HG03196 (cell line): Measurements from ENCODE around the gene DUSP16.
"Not testable (repeated sequence)": the region's sequence is repeated elsewhere in the genome, so short reads cannot be mapped to it uniquely, and the experiment has no call there.

Experiments used
- ATAC-seq: cut with Tn5 transposase; IDR thresholded peaks from one replicate; pipeline ENCODE4 v1.9.1; 2021; ENCODE audit not compliant: unreplicated experiment

The DUSP16 gene, protein sequence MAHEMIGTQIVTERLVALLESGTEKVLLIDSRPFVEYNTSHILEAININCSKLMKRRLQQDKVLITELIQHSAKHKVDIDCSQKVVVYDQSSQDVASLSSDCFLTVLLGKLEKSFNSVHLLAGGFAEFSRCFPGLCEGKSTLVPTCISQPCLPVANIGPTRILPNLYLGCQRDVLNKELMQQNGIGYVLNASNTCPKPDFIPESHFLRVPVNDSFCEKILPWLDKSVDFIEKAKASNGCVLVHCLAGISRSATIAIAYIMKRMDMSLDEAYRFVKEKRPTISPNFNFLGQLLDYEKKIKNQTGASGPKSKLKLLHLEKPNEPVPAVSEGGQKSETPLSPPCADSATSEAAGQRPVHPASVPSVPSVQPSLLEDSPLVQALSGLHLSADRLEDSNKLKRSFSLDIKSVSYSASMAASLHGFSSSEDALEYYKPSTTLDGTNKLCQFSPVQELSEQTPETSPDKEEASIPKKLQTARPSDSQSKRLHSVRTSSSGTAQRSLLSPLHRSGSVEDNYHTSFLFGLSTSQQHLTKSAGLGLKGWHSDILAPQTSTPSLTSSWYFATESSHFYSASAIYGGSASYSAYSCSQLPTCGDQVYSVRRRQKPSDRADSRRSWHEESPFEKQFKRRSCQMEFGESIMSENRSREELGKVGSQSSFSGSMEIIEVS

DNA sequence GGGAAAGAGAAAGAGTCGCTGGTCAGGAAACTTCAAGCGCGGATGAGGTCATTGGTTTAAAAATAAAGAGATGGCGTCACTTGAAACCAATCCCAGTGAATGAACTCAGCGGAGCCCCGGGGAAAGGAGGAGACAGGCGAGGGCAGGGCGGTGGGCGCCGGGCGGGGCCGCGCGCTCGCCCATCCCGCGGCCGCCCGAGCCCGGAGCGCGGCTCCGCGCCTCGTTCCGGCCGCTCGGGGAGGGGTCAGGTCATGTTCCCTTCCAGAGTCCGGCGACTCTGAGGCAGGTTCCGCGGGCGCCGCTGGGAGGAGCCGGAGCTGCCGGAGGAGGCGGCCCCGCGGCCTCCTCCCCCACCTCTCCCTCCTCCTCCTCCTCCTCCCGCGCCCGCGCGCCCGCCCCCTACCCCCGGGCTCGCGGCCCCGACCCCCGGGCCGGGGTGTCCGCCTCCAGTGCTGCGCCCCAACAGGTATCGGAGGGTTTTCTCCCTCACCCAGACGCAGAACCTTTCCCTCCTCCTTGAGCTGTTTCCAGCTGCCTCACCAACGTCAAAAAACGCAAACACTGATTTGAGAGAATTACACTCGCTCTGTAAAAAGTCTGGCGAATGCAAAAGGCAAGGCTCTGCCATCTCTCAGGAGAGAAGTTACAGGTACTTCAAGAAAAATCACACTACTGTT is at the start of gene DUSP16:
TSS of gene DUSP16 (minus strand) at position 279 of the 677 bp plus-strand sequence. CDS start 41,765 bp downstream, outside the sequence.
- peak; percentile 70 for ATAC-seq

DNA sequence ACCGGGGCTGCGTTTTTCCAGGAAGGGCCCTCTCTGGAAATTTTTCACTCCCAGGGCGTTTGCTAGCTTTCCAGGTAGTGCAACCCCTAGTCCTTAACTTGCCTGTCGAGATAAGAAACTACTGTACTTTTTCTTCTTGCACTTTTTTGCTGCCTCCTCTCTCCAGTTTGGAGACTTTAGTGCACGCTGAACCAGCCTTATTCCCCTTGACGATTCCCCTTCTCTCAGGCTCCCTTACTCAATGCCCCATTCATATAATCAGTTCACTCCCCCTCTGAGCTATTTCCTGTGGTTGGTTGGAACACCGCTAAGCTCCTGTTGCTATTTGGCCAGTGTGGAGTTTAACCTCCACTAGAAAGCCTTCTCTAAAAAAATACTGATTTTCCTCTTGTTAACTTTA is 49.7 kb upstream of the DUSP16 start:
- no peak for ATAC-seq

DNA sequence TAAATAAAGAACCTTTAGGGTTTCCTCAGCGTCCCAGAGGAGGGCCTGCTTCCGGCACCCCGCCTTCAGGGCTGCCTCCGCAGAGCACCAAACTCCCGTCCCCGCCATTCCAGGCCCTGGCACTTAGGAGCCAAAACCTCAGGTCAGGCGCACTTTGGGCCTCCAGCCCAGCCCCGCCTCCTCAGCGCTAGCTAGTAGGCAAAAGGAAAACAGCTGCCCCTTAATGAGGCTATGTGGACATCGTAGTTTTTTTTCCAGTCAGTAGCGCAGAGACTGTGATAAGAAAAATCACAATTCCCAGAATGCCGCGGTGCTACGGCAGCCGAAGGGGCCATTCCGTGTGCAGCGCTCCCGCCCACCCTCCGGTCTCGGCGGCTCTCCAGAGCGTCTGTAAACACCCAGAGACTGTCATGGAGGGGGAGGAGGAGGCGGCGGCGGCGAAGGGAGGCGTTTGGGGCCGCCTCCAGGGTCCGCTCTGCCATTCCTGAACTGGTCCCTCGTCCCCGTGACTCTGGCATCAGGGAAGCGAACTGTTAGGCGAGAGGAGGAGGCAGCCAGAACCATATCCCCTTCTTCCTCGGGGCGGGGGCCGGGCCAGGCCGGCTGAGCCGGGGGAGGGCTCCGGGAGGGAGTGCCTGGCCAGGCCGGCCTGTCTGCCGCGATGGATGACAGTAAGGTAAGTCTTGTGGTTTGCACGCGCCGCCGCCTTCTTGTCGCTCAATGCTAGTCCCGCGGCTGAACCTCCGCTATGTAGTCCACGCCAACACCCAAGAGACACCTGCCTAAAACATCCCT is 49.0 kb upstream of the DUSP16 start, which contains the start of gene CREBL2:
TSS of gene CREBL2 (plus strand) at position 365 of the 795 bp plus-strand sequence. CDS start at position 662, 297 bp downstream.
- peak; percentile 66 for ATAC-seq

DNA sequence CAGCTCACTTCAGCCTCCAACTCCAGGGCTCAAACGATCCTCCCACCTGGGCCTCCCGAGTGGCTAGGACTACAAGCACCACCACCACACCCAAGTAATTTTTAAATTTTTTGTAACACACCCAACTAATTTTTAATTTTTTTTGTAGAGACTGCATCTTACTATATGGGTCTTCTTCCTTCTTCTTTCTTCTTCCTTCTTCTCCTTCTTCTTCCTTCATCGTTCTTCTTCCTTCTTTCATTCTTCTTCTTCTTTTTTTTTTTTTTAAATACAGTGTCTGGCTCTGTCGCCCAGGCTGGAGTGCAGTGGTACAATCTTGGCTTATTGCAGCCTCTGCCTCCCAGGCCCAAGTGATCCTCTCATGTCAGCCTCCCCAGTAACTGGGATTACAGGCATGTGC is 48.0 kb upstream of the DUSP16 start:
- ATAC-seq = no peak

DNA sequence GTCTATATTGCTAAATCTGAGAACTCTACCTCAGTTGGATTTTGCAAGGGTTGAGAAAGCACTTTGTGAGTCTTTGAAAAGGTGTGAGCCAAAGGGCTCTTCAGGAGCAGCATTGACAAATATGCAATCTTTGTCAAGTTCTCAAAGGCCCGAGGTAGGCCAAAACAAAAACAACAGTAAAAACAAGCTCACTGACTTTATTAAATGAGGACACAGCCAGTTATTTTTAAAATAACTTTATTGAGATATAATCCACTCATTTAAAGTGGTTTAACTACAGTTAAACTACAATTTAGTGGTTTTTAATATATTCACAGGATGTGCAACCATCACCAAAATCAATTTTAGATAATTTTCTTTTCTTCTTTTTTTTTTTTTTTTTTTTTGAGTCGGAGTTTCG is 47.0 kb upstream of the DUSP16 start:
- no peak for ATAC-seq

DNA sequence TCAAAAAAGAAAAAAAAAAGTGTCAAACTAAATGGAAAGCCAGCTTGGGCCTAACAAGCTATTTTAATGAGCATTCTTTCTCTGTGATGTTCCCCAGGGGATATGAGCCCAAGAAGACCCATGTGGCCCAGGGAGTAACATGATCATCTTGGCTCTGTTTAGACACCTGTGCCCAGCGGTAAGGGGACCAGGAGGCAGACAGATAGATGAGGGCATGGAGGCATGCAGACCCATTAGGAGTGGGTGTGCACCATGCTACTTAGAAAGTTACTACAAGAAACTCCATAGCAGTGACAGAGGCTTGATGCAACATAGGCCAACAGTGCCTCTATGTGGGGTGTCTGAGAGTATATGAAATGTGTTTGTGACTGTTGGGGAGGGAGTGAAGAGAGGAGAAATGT is 45.9 kb upstream of the DUSP16 start:
- no peak for ATAC-seq

DNA sequence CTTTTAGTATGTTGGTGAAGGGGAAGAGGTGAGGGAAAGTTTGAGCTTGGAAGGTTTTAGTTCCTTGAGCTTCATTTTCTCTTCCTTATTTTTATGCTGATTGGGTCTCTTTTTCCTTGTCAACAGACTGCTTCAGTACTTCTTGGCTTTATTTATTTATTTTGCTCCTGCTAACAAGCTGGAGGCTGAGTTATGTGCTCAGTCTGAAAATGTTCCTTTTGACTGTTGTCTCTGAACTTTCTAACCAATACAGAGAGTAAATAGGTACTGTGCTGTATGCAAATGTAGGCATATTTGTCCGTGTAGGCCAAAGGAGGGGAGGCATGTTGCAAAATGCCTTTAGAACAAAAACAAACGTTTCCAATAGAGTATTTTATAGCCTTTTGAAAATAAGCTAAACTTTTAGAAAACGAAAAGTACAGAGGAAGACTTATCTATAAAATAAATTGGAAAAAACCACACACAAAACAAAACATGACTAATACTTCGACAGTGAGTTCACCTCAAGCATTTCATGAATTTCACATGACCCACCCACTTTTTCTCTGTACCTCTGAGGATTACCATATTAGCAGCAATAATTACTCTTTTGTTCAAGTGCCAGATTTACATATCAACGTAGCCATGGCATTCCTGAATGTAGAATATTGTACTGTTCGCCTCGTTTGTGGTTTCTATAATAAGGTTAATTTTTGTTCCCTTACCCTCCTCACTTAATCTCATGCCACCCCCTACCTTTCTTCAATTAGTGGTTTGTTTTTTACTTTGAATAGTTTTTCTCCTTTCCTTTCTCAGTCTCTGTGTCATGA is 44.3 kb upstream of the DUSP16 start:
- no peak for ATAC-seq

DNA sequence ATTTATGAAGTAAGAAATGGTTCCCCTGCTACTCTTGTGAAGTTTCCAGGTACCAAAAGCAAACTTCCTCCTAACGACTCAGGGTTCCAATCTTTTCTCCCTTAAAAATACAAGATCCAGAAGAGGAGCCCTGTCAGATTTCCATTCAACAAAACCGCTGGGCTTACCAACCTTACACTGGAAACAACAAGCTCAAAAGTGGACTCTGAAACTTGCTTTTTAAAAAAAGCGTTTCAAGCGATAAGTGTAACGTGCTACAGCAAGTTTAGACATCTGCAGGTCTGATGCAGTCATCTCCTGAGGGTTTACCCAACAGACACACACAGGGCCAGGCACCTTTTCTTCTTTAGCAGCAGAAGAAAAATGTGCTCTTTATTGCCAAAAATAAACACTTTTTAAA is 42.1 kb upstream of the DUSP16 start:
- ATAC-seq = no peak

DNA sequence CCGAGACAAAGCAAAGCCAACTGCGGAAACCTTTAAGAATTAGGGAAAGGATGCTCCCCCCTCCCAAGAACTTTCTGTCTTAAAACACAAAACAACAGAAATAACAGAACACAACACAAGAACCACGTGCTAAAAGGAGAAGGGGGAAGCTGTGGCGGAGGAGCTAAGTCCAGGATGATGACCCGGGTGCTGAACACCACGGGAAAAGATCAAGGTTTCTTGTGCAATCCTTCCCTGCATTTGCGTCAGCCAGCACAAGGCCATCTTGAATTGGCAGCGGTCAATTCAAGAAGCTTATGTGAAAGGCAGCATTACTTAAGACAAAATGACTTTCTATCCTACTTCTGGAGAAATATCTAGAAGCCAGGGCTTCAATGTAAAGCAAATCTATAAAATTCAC is 38.0 kb upstream of the DUSP16 start:
- ATAC-seq = no peak

DNA sequence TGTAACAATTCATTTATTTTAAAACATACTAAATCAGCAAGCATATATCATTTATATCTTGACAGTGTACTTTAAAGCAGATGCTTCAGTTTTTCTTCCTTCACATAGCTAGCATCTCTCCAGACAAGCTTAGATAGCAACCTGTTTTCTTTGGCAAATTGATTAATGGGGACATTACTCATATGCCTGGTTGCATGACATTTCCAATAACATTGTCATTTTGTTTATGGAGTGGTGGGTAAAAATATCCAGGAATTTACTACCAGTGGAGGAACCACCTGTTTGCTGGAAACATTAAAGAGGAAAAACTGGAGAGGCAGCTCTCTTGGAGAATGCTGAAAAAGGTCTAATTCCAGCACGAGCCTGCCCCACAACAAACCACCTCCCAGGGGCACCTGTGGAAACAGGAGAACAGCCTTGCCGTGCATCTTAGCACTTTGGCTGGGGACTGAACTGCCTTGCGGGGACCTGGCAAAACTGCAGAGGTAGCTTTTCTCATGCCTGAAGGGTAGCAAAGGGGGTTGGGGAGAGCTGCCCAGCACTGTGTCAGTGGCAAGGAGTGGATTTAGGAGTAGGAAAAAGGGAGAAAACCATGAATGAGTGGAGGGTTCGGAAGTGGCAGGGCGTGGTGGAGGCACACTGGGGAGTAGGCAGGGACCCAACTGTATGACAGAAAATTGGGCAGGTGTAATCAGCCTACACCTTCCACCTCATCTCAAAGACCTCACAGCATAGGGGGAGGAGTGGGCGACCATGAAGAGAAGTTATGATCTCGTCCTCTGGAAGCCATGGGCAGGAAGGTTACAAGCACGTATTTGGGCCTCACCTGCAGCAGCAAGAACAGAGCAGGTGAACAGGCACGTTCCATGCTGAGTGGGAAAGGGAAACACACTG is 37.3 kb upstream of the DUSP16 start:
- no peak for ATAC-seq

DNA sequence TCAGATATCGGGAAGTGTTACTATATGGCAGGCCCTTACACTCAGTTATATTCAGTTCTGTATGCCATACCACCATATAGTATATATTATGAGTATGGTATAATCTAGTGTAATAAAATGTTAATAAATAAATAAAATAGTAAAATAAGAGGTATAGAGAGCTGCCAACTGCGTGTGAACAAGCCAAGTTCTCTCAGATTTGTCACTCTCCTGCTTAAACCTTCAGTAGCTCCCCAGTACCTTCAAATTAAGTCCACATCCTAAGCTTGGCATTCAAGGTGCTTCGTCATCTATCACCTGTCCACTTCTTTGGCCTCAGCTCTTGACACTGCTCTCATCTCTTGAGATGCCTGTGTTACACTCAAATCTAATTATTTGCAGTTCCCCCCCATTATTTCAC is 36.2 kb upstream of the DUSP16 start:
- no peak for ATAC-seq

DNA sequence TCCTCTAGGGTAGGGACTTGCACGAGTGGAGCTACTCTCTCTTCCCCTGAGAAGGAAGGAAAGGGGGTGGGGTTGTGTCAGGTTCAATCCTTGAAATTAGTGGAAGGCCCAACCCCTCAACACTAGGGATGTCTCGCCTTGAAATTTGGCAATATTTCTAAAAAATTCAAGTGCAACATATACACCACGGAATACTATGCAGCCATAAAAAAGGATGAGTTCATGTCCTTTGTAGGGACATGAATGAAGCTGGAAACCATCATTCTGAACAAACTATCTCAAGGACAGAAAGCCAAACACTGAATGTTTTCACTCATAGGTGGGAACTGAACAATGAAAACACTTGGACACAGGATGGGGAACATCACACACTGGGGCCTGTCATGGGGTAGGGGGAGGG is 33.9 kb upstream of the DUSP16 start:
- ATAC-seq = not testable (repeated sequence)

DNA sequence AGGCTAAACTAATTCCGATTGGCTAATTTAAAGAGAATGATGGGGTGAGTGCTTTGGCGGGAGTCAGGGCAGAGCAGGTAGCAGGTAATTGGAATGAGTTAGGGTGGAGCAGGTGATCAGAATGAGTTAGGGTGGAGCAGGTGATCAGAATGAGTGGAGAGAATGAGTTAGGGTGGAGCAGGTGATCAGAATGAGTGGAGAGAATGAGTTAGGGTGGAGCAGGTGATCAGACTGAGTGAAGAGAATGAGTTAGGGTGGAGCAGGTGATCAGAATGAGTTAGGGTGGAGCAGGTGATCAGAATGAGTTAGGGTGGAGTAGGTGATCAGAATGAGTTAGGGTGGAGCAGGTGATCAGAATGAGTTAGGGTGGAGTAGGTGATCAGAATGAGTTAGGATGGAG is 33.3 kb upstream of the DUSP16 start:
- ATAC-seq = not testable (repeated sequence)

DNA sequence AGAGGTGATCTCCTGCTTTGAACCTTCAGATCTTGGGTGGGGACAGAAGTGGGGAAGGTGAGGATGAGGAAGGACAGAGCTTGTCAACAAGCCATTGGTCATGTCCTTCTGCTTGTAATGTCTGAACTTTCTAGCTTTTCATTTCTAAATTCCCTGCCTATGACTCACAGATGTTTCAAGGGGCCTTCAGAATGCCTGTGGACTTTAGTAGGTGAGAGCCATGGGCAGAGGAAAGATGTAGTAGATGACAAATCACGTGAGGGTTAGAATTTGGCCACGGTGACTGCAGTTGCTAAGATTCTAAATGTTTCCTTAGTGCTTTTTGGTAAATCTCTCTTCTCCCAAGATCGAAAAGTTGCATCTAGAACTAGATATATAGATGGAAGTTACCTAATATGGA is 30.3 kb upstream of the DUSP16 start:
- no peak for ATAC-seq

DNA sequence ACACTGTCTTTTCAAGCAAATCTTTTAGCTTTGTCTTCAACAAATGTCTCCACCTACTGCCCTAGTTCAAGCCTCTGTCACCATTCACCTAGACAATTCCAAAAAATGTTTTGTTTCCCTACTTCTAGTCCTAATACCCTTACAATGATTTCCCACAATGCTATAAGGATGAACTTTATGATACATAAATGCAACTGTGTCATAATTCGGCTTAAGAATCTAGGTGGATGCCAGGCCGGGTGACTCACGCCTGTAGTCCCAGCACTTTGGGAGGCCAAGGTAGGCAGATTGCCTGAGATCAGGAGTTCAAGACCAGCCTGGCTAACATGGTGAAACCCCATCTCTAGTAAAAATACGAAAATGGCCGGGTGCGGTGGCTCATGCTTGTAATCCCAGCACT is 28.3 kb upstream of the DUSP16 start:
- no peak for ATAC-seq

DNA sequence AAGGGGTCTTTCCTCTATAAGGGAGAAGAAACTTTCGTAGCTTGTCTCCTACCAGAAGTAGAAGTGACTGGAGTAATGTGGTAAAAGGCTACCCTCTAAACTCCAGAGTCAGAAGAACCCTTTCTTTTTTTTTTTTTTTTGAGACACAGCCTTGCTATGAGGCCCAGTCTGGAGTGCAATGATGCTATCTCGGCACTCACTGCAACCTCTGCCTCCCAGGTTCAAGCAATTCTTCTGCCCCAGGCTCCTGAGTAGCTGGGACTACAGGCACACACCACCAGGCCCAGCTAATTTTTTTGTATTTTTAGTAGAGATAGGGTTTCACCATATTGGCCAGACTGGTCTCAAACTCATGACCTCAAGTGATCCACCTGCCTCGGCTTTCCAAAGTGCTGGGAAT is 25.8 kb upstream of the DUSP16 start:
- not testable (repeated sequence) for ATAC-seq

DNA sequence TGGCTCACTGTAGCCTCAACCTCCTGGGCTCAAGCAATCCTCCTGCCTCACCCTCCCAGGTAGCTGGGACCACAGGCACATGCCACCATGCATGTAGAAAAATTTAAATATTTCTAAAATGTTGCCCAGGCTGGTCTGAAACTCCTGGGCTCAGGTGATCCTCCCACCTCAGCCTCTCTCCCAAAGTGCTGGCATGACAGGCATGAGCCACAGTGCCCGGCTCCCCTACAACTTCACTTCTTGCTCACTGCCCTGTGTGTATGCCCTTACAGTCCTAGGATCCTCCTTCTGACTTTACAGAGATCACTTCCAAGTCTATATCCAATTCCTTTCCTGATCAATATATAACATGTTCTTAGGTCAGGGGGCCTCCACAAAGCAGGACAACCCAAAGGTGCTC is 25.2 kb upstream of the DUSP16 start:
- no peak for ATAC-seq

DNA sequence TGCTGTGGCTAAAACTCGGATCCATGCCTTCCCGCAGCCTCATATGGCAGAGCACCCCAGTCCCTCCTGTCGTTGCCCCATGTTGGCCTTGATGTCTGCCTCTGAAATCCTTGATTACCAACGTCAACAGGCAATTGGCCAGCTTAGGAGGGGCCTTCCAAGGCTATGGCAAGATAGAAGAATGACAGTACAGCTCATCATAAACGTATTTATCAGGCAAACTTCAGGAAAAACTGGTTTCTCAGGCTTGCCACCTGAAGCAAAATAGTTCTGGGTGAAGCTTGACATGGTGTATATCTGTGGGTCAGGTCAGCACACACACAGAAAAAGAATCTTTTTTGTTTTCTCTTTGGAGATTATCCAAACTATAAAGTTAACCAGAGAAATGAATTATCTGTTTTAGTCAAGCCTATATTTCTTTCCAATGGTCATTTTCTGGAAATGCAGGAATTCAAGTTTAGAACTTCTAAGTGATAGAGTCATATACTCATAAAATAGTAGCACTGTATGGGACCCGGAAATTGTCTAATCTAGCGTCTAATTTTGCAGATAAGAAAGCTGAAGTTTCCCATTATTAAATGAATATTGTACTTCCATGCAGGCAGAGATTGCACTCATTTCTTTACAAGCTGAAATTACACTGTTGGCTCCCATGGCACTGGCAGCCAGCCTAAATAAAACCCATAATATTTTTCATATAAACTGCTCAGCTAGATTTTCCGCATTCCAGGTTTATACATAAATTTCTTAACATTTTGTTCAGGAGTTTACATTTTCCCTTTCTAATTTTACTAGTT is 24.4 kb upstream of the DUSP16 start:
- ATAC-seq = no peak
